Right lobe of liver (tissue), 4 donors: ENCODE measurements around the gene KIFC3.

Experiments used
- POLR2A ChIP-seq: fragments of 450-650 bp; IDR thresholded peaks from one replicate; pipeline ENCODE4 v1.6.1; 2017; ENCODE audit warnings: antibody characterized with exemption, mild to moderate bottlenecking
- TF ChIP-seq, protein P1 (sequence below), 4 donors: fragments of 200-600 bp in 3 of 4; fragments of 450-650 bp in 1 of 4; IDR thresholded peaks; one replicate each; pipeline versions ENCODE4 v1.5.1 to v1.8.0; 2016 to 2022; ENCODE audit warnings: antibody characterized with exemption in 4 of 4, mild to moderate bottlenecking in 2 of 4
- donor health status: DM: no; HTN: no; CAD: no.
- donor health status: DM: no; HTN: no; CAD: no.
- donor health status: DM: no; HTN: yes; CAD: no.

DNA sequence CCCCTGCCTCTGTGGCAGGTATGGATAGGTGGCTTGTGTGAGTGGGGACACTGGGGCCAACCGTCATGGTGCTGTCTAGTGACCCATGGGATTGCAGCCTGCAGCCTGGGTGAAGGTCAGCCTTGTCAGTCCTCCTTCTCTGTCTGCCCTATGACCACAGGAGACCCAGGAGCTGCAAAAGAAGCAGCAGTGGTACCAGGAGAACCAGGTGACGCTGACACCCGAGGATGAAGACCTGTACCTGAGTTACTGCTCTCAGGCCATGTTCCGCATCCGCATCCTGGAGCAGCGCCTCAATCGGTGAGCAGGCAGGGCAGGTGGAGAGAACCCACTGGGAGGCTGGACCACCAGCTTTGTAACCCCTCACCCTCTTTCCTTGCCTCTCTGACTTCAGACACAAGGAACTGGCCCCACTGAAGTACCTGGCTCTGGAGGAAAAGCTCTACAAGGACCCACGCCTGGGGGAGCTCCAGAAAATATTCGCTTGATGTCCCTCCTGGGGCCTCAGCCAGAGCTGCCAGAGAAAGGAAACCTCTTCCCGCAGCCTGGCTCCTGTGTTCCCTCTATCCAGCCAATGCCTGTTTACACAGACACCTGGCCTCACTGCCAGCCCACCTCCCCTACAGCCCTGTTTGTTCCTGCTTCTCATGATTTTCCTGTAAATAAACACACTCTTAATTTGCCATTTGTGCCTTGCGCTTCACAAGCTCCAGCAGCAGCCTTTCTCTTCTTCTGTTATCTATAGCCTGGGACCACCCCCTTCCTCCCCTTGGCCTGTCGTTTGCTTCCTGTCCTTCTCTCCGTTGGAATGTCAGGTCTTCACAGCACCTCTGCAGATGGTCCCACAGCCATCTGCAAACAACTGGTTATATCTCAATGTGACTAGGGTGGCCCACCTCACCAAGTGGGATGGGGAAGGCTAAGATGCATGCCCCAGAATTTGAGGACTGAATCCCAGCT, 71.2 kb downstream of the KIFC3 start:
- TF ChIP-seq, protein P1, sequence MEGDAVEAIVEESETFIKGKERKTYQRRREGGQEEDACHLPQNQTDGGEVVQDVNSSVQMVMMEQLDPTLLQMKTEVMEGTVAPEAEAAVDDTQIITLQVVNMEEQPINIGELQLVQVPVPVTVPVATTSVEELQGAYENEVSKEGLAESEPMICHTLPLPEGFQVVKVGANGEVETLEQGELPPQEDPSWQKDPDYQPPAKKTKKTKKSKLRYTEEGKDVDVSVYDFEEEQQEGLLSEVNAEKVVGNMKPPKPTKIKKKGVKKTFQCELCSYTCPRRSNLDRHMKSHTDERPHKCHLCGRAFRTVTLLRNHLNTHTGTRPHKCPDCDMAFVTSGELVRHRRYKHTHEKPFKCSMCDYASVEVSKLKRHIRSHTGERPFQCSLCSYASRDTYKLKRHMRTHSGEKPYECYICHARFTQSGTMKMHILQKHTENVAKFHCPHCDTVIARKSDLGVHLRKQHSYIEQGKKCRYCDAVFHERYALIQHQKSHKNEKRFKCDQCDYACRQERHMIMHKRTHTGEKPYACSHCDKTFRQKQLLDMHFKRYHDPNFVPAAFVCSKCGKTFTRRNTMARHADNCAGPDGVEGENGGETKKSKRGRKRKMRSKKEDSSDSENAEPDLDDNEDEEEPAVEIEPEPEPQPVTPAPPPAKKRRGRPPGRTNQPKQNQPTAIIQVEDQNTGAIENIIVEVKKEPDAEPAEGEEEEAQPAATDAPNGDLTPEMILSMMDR (IDR thresholded peaks at IDR 0.05) = no peak
- no peak for TF ChIP-seq POLR2A
